IgD-negative memory B cell (primary cell): ENCODE data around the gene TP53TG3F. TPM values are rescaled to one million over a fixed set of nuclear protein-coding genes. Genes with fewer than 3 reads are reported as not detected.
"Not testable (repeated sequence)": the region's sequence is repeated elsewhere in the genome, so short reads cannot be mapped to it uniquely, and the experiment has no call there.

Source experiments
- H3K27ac Mint-ChIP-seq, 3 donors: one replicate each; pipeline ENCODE4 v1.8.0; 2020 to 2022; ENCODE audit warnings: mild to moderate bottlenecking in 3 of 3, mixed read lengths in 3 of 3, moderate library complexity in 1 of 3
- H3K27me3 Mint-ChIP-seq: one replicate; pipeline ENCODE4 v1.8.0; 2021; ENCODE audit warnings: mixed read lengths
- H3K36me3 Mint-ChIP-seq: one replicate; pipeline ENCODE4 v1.8.0; 2020; ENCODE audit warnings: mild to moderate bottlenecking, mixed read lengths
- H3K4me1 Mint-ChIP-seq, 3 donors: one replicate each; pipeline ENCODE4 v1.8.0; 2020 to 2022; ENCODE audit warnings: mixed read lengths in 3 of 3, mild to moderate bottlenecking in 1 of 3
- H3K4me3 Mint-ChIP-seq, 4 donors: one replicate each; pipeline ENCODE4 v1.8.0; 2020 to 2022; ENCODE audit warnings: mild to moderate bottlenecking in 4 of 4, mixed read lengths in 4 of 4, moderate library complexity in 3 of 4
- H3K9me3 Mint-ChIP-seq, 3 donors: one replicate each; pipeline ENCODE4 v1.8.0; 2020 to 2021; ENCODE audit warnings: mixed read lengths in 3 of 3, mild to moderate bottlenecking in 1 of 3
- polyA plus RNA-seq: library from polyadenylated mRNA; unstranded; fragments of 300-500 nt; fragmentation: Illumina TruSeq; gene quantifications from one replicate; pipeline ENCODE4 v1.2.3, GENCODE V29; 2021

Gene TP53TG3F, protein sequence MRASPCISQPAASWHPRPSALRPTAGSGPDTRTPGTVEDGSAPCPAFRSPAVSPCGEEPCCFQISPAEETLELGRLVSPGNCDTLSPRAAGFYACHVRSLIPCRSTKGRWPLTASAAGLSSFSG
- not detected for polyA plus RNA-seq

DNA sequence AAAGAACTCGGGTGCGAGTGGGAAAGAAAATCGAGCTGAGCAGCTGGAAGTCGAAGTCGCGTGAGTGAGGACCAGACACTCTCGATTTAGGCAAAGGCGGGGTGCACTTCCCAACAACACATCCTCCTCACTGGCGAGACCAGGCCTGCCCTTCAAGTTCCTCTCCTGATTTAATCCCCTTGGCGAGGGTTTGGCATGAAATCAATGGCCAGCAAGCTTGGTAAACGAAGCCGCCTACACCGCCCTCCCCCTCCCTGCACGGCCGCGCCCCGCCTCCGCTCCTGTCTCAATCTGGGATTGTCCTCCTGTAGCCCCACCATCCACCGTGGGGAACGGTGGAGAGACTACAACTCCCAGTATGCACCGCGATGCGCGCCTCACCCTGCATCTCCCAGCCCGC, at the start of gene TP53TG3F:
TP53TG3F (plus strand) TSS at position 301 of the 400 bp plus-strand sequence; CDS start at position 369, 68 bp downstream.
- H3K4me1 Mint-ChIP-seq, H3K9me3 Mint-ChIP-seq, H3K36me3 Mint-ChIP-seq: not testable (repeated sequence)

DNA sequence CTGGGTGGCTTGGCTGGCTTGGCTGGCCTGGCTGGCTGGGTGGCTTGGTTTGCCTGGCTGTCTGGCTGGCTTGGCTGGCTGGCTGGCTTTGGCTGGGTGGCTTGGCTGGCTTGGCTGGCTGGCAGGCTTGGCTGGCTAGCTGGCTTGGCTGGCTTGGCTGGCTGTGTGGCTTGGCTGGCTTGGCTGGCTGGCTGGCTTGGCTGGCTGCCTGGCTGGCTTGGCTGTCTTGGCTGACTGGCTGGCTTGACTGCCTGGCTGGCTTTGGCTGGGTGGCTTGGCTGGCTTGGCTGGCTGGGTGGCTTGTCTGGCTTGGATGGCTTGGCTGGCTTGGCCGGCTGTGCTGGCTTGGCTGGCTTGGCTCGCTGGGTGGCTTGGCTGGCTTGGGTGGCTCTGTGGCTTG, 32.2 kb downstream of the TP53TG3F start:
- not testable (repeated sequence) for H3K4me3 Mint-ChIP-seq, H3K9me3 Mint-ChIP-seq, H3K36me3 Mint-ChIP-seq, H3K4me1 Mint-ChIP-seq, H3K27me3 Mint-ChIP-seq, H3K27ac Mint-ChIP-seq

More for the DNA sequence above, at the start of gene TP53TG3F:
- not testable (repeated sequence) for H3K4me3 Mint-ChIP-seq, H3K27ac Mint-ChIP-seq, H3K27me3 Mint-ChIP-seq

DNA sequence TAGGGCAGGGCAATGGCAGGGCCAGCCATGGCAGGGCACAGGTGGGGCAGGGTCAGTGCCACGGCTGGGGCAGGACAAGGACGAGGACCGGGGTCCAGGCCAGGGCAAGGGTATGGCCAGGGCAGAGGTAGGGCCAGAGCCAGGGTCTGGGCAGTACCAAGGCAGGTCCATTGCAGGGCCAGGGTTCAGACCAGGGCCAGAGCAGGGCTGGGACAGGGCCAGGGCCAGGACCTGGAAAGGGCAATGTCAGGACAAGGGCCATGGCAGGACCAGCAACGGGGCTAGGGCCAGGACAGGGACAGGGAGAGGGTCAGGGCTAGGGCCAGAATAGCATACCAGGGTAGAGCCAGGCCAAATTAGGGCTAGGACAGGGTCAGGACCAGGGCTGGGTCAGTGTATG, 47.8 kb downstream of the TP53TG3F start:
- H3K4me1 Mint-ChIP-seq, H3K36me3 Mint-ChIP-seq, H3K27me3 Mint-ChIP-seq, H3K4me3 Mint-ChIP-seq, H3K27ac Mint-ChIP-seq, H3K9me3 Mint-ChIP-seq: not testable (repeated sequence)

DNA sequence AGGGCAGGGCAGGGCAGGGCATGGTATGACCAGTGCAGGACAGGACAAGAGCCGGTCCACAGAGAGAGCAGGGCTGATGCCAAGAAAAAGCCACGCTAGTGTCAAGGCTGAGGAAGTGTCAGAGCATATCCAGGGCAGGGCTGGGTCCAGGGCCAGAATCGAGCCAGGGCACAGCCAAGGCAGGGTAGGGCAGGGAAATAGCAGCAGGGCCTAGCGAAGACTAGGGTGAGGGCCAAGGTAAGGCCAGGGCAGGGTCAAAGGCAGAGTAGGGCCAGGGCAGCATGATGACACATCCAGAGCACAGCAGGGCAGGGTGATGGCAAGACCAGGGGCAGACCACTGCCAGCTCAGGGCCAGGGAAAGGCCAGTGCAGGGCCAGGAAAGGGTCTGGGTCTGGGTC, 49.7 kb downstream of the TP53TG3F start:
- not testable (repeated sequence) for H3K4me3 Mint-ChIP-seq, H3K4me1 Mint-ChIP-seq, H3K27me3 Mint-ChIP-seq, H3K9me3 Mint-ChIP-seq, H3K36me3 Mint-ChIP-seq, H3K27ac Mint-ChIP-seq

DNA sequence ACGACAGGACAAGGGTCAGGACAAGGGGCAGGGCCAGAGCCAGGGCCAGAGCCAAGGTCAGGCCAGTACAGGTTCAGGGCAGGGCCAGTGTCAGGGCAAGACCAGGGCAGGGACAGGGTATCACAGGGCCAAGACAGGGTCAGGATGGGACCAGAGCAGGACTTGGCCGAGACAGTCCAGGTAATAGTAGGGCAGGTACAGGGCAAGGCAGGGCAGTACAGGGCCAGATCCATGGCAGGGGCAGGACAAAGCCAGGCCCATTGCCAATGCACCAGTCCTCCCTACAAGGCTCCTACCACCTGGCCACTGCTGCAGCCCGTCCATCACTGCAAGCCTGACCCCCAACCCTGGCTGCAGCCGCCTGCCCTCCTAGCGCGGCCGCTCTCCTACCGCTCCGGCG, 50.5 kb downstream of the TP53TG3F start:
- H3K9me3 Mint-ChIP-seq, H3K36me3 Mint-ChIP-seq, H3K27me3 Mint-ChIP-seq, H3K4me3 Mint-ChIP-seq, H3K4me1 Mint-ChIP-seq, H3K27ac Mint-ChIP-seq: not testable (repeated sequence)

Other genes starting within 250 kb of the TP53TG3F start
- not detected for gene TP53TG3E, start 155.3 kb upstream of the TP53TG3F start, polyA plus RNA-seq
- not detected for gene TP53TG3B, start 98.8 kb upstream of the TP53TG3F start, polyA plus RNA-seq